HG03159 (cell line): ENCODE measurements around the gene SNCAIP.
"Not testable (repeated sequence)": the region's sequence is repeated elsewhere in the genome, so short reads cannot be mapped to it uniquely, and the experiment has no call there.

Experiments used
- ATAC-seq: cut with Tn5 transposase; IDR thresholded peaks from one replicate; pipeline ENCODE4 v1.9.1; 2021; ENCODE audit warnings: mild to moderate bottlenecking, moderate library complexity; ENCODE audit not compliant: unreplicated experiment

SNCAIP gene

GRCh38 chr5:122354293-122354692 lies 42.3 kb downstream of the SNCAIP start:
- no peak for ATAC-seq

- no peak for ATAC-seq
Measured at GRCh38 chr5:122355324-122355723, 43.3 kb downstream of the SNCAIP start.

DNA sequence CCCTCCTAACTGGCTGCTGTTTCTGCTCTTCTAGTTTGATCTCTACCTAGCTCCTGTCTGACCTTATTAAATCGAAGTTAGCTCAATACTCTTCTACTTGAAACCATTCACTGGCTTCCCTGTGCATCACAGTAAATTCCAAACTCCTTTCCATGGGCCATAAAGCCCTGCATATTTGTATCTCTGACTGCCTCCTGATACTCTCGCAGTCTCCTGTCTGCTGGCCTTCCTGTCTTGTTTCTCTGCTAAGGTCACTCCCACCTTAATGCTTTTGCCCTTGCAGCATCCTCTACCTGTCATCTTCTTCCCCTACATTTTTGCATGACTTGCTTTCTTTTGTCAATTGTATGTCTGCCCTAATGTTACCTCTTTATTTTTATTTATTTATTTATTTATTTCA lies 44.8 kb downstream of the SNCAIP start:
- ATAC-seq, result no peak

GRCh38 chr5:122358372-122358979 lies 46.4 kb downstream of the SNCAIP start:
- no peak for ATAC-seq

- ATAC-seq, result no peak
Measured at GRCh38 chr5:122362361-122362760, 50.3 kb downstream of the SNCAIP start.

DNA sequence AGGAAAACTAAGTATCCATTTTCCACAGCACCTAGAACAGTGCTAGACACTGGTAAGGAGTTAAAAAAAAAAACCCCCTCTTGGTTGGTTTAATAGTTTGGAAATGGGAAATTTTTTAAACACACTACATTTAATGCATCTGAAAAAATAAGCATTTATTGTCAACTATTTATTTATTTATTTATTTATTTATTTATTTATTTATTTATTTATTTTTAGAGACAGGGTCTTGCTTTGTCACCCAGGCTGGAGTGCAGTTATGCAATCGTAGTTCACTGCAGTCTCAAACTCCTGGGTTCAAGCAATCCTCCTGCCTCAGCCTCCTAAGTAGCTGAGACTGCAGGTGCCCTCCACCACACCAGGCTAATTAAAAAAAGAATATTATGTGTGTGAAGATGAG lies 51.6 kb downstream of the SNCAIP start:
- no peak for ATAC-seq

GRCh38 chr5:122366501-122366900 lies 54.5 kb downstream of the SNCAIP start:
- no peak for ATAC-seq

GRCh38 chr5:122367456-122367855 lies 55.4 kb downstream of the SNCAIP start:
- no peak for ATAC-seq

DNA sequence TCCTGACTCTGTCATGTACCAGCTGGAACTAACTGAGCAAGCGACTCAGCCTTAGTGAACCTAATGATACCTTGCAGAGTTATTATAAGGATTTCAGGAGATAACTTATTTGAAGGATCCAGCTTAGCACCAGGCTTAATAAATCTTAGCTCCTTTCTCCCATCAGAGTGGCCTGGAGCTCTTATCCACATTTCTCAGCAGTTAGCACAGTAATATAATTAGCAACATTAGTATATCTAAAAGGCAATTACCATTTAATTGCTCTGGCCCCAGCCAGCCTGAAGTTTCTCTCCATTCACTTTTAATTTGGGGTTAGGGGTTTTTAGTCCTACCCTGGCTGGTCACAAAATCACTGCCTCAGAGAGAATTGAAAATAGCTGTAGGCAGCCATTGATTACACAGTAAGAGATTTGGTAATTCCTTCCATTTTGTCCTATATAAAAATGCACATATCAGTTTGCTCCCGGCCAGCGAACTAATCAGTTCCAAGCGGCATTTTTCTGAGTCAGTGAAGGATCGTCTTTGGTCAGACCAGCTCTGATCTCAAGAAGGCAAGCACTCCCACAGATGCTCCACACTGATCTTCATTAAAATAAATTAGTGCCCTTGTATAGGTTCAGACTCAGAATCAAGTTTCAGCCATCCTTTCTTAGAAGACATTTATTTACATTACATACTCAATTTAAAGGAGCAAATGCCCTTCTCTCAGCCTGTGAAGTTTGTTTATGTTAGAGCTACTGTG lies 56.6 kb downstream of the SNCAIP start:
- no peak for ATAC-seq

DNA sequence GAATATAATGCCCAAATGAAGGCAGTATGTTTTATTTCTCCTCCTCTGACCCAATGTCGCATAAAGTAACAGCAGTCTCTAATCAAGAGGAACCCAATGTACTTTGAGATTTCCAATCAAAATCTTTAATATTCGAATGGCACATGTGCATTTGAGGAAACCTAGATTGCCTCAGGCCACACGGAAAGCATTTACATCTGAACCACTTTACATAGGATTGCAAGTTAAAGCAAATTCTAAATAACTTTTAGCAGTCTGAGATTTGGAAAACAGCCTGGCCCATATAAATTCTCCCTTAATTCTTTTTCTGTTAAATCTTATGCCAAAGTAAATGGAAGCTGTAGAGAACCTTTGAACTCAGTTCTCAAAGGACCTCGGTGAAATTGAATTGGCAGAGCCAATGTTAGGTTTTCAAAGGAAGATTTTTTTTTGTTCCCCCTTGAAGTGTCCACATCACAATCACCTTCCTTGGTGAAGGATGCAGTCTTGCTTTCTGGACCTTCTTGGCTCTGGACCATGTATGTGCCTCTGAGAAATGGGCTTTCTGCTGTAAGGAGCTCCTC lies 57.3 kb downstream of the SNCAIP start:
- no peak for ATAC-seq

GRCh38 chr5:122371511-122372151 lies 59.6 kb downstream of the SNCAIP start:
- ATAC-seq, result no peak

DNA sequence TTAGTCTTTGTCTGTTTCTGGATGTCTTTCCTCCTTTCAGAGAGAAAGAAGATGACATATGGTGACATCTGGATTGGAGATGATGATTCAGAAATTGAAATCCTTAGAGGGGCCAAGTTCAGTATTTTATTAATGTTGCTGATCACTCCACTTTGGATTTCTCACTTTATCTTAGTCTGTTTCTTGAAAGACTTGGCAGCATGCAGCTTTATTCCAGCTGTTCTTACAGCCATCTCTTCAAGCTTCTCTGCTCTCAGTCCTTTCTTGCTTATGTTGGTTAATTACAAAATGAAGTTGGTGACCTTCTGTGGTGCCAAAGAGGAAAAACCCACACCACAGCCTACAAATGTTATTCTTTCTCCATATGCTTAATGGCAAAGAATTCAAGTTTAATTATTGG lies 62.1 kb downstream of the SNCAIP start:
- ATAC-seq, result no peak

- ATAC-seq, result no peak
Measured at GRCh38 chr5:122375801-122376200, 63.8 kb downstream of the SNCAIP start.

GRCh38 chr5:122376250-122376649 lies 64.2 kb downstream of the SNCAIP start:
- no peak for ATAC-seq

DNA sequence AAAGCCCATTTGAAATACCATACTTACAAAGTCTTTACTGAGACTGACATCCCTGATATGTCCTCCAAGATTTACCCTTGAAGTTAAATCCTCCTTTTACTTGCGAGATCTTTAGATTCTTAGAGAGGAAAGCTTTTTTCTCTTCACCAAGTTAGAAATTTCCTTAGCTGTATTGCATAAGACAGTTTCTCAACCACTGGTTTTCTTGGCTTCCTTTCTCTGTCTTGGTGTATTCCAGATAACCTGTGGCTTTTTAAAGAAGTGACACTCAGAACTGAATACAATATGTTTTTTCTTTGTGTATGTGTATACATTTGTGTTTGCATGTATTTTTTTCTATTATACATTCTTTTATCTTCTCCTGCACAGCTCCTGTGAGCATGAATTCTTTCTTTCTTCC lies 65.0 kb downstream of the SNCAIP start:
- no peak for ATAC-seq

GRCh38 chr5:122382938-122383337 lies 70.9 kb downstream of the SNCAIP start:
- not testable (repeated sequence) for ATAC-seq

- no peak for ATAC-seq
Measured at GRCh38 chr5:122384739-122385235, 72.8 kb downstream of the SNCAIP start.

DNA sequence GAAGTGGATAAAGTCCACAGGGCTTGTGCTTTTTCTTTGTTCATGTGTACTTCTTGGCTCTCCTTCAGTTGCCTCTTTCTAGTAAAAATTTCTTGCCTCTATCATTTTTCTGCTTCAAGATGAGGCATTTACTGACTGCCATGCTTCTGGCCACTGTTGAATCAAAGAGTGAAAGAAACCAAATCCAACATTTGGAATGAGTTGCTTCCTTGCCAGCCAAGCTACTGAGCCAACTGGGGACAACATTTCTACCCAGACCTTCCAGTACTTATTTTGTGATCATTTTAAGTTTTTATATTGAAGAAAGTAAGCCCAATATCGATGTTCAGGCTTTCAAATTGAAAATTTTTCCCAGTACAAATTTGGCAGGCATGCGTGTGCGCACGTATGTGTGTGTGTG lies 73.2 kb downstream of the SNCAIP start:
- no peak for ATAC-seq

GRCh38 chr5:122385808-122386207 lies 73.8 kb downstream of the SNCAIP start:
- ATAC-seq, result no peak

DNA sequence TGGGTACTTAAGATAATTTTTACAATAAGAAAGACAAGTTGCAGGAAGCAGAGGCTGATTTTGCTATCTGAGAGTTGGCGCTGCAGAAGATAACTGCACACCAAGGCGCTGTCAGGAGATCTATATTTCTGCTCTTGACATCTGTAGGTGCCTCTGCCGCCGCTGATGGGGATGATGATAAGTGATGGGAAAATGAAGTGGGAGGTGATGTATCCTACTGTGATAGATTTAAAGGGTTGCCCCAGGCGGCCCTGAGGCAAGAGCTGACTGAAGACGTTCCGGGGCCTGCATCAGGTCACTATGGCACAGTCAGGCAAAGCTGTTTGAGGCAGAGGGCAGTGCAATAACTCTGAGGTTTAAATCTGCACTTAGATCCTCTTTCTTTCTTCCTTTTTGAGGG lies 78.1 kb downstream of the SNCAIP start:
- ATAC-seq, result no peak

DNA sequence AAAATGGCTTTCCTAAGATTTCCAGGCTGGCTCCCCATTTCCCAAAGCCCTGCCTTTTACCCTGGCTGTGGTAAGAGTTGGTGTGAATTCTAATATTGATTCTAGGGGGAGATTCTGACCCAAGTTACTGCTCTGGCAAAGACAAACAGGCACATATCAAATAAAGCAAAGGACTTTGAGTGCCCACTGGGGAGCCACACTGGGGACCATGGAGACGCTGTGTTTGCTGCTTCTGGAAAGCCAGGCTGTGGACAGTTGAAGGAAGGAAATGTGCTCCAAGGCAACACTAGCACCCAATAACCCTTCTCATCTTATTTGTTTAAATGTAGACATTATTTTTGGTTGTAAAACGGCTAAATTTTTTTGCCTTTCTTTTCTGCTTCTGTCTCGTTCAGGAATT lies 78.7 kb downstream of the SNCAIP start:
- ATAC-seq, result no peak

DNA sequence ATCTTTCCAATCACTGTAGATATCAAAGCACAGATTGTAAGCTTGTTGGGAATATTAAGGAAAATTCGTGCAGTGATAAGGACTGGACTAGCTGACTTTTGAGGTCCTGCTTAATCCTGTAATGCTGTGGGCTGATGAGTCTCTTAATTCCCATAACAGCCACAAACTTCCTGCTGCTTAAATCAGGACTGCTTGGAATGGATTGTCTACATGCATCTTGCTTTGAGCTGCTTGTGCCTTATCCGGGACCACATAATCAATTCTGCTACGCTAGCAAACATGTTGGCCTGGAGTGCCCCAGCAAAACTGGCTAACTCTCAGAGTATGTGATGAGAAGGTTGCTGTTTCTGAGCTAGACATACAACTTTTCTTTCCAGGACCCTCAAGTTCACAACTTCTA lies 79.6 kb downstream of the SNCAIP start:
- ATAC-seq, result no peak
